DND-41 (cell line): ENCODE measurements around the gene GMPR.

Source experiments
- ATAC-seq: fragments of 200-7000 bp; cut with Tn5 transposase; 3 replicates; pipeline ENCODE4 v1.9.1; 2021; ENCODE audit warnings: low read depth; ENCODE audit not compliant: insufficient read depth
- DNase-seq: peaks from one replicate; pipeline ENCODE4 v3.0.0-alpha.2; 2020
- H2AFZ ChIP-seq: 2 replicates; pipeline ENCODE4 v1.6.0; 2012; ENCODE audit warnings: low read depth, low read length
- H3K27ac ChIP-seq: 2 replicates; pipeline ENCODE4 v1.5.1; 2012; ENCODE audit warnings: low read length, inconsistent platforms
- H3K27me3 ChIP-seq: fragments of 200-600 bp; sonication (generic); 2 replicates; pipeline ENCODE4 v1.6.0; 2012; ENCODE audit warnings: low read length, mild to moderate bottlenecking, inconsistent platforms; ENCODE audit not compliant: insufficient read depth, poor library complexity
- H3K36me3 ChIP-seq: 2 replicates; pipeline ENCODE4 v1.5.1; 2012; ENCODE audit warnings: low read length, inconsistent platforms; ENCODE audit not compliant: insufficient read depth
- H3K4me1 ChIP-seq: 2 replicates; pipeline ENCODE4 v1.5.1; 2012; ENCODE audit warnings: mild to moderate bottlenecking, low read length; ENCODE audit not compliant: insufficient read depth
- H3K4me2 ChIP-seq: 2 replicates; pipeline ENCODE4 v1.6.0; 2012; ENCODE audit warnings: mild to moderate bottlenecking, moderate library complexity, low read length, inconsistent platforms; ENCODE audit not compliant: insufficient read depth
- H3K4me3 ChIP-seq, 2 experiments: fragments of 200-600 bp in 1 of 2; shearing (Covaris generic) in 1 of 2; 2 replicates each; pipeline ENCODE4 v1.5.1; 2012 to 2016; ENCODE audit warnings: inconsistent platforms in 2 of 2, low read length in 2 of 2, mild to moderate bottlenecking in 2 of 2, low read depth in 1 of 2, moderate library complexity in 1 of 2
- H3K79me2 ChIP-seq: 2 replicates; pipeline ENCODE4 v1.6.0; 2012; ENCODE audit warnings: low read length, inconsistent platforms; ENCODE audit not compliant: insufficient read depth
- H3K9ac ChIP-seq: 2 replicates; pipeline ENCODE4 v1.6.0; 2012; ENCODE audit warnings: low read depth, mild to moderate bottlenecking, inconsistent platforms, low read length, moderate library complexity
- H3K9me3 ChIP-seq: 2 replicates; pipeline ENCODE4 v1.5.1; 2012; ENCODE audit warnings: low read length, moderate library complexity, mild to moderate bottlenecking, inconsistent platforms; ENCODE audit not compliant: insufficient read depth, severe bottlenecking
- H4K20me1 ChIP-seq: 2 replicates; pipeline ENCODE4 v1.6.0; 2012; ENCODE audit warnings: low read length; ENCODE audit not compliant: insufficient read depth
- CTCF ChIP-seq: IDR thresholded peaks from 2 replicates; pipeline ENCODE4 v1.5.1; 2012; ENCODE audit warnings: borderline replicate concordance, low read length, moderate library complexity, mild to moderate bottlenecking; ENCODE audit not compliant: poor library complexity, severe bottlenecking; ENCODE audit errors: extremely low read depth
- EZH2 ChIP-seq: IDR thresholded peaks from 3 replicates; pipeline ENCODE4 v1.6.1; 2012; ENCODE audit warnings: borderline replicate concordance, low read depth, mild to moderate bottlenecking, moderate library complexity, low read length, inconsistent platforms; ENCODE audit not compliant: severe bottlenecking

GMPR gene

GRCh38 chr6:16243055-16243454, 4.7 kb downstream of the GMPR start:
- TF ChIP-seq CTCF (no peak), EZH2 (no peak)
- no peaks in the 10 kb centered on the region for H3K36me3 ChIP-seq
- ATAC-seq: no peak

GRCh38 chr6:16243664-16244063, 5.3 kb downstream of the GMPR start:
- H3K4me3 ChIP-seq: no peak overlapping the region
- H3K27ac ChIP-seq: no peak overlapping the region
- no peaks in the 10 kb centered on the region for H3K4me1 ChIP-seq
- no peak overlapping the region for H3K9ac ChIP-seq
- no peaks in the 10 kb centered on the region for H3K79me2 ChIP-seq
- ATAC-seq: no peak
- no peak for TF ChIP-seq EZH2
- no peak for TF ChIP-seq CTCF
- no peaks in the 10 kb centered on the region for H4K20me1 ChIP-seq
- H2AFZ ChIP-seq: no peak overlapping the region
- no peak for DNase-seq
- H3K27me3 ChIP-seq: peaks cover 3% of the 10 kb centered on the region
- no peaks in the 10 kb centered on the region for H3K36me3 ChIP-seq
- no peaks in the 10 kb centered on the region for H3K9me3 ChIP-seq
- H3K4me2 ChIP-seq: no peak overlapping the region

More at GRCh38 chr6:16243055-16243454, 4.7 kb downstream of the GMPR start:
- no peak overlapping the region for H3K4me3 ChIP-seq
- H3K9ac ChIP-seq: no peak overlapping the region
- no peak overlapping the region for H3K27ac ChIP-seq
- no peak overlapping the region for H2AFZ ChIP-seq
- no peaks in the 10 kb centered on the region for H3K79me2 ChIP-seq
- no peaks in the 10 kb centered on the region for H3K9me3 ChIP-seq
- DNase-seq: no peak
- no peak overlapping the region for H3K4me2 ChIP-seq
- no peaks in the 10 kb centered on the region for H4K20me1 ChIP-seq
- no peaks in the 10 kb centered on the region for H3K4me1 ChIP-seq
- H3K27me3 ChIP-seq: peaks cover 3% of the 10 kb centered on the region

- Histone ChIP-seq H4K20me1 (no peaks in the 10 kb centered on the region), H3K4me3 (no peak overlapping the region), H2AFZ (no peak overlapping the region), H3K9me3 (no peaks in the 10 kb centered on the region), H3K9ac (no peak overlapping the region), H3K79me2 (no peaks in the 10 kb centered on the region), H3K4me2 (no peak overlapping the region), H3K36me3 (no peaks in the 10 kb centered on the region), H3K27me3 (peaks cover 3% of the 10 kb centered on the region), H3K27ac (no peak overlapping the region), H3K4me1 (no peaks in the 10 kb centered on the region)
- no peak for DNase-seq
- TF ChIP-seq EZH2: no peak
- TF ChIP-seq CTCF: no peak
- ATAC-seq: no peak
Observed at GRCh38 chr6:16244446-16244845, 6.1 kb downstream of the GMPR start.
